Measurements from ENCODE around the gene SLAIN2. TPM values are rescaled to one million over a fixed set of nuclear protein-coding genes. Genes with fewer than 3 reads are reported as not detected.

SLAIN2 gene
- total RNA-seq, 1 donor from 2014 or later = 54.6 TPM

GRCh38 chr4:48333587-48333986 lies 7.7 kb upstream of the SLAIN2 start:
- Mint-ChIP-seq H3K4me3 (ENCODE audit: unreplicated experiment) (no peak overlapping the region), H3K36me3 (ENCODE audit: low read depth, unreplicated experiment) (peaks cover 5% of the 10 kb centered on the region)

GRCh38 chr4:48334236-48334635 lies 7.1 kb upstream of the SLAIN2 start:
- no peak for DNase-seq (ENCODE audit: low spot score)
- Mint-ChIP-seq H3K4me1 (ENCODE audit: unreplicated experiment) (no peaks in the 10 kb centered on the region), H3K4me3 (ENCODE audit: unreplicated experiment) (no peak overlapping the region), H3K36me3 (ENCODE audit: low read depth, unreplicated experiment) (peaks cover 5% of the 10 kb centered on the region), H3K27ac (ENCODE audit: unreplicated experiment) (no peak overlapping the region), H3K27me3 (ENCODE audit: unreplicated experiment) (peaks cover 2% of the 10 kb centered on the region), H3K9me3 (ENCODE audit: unreplicated experiment) (no peaks in the 10 kb centered on the region)
- no peak for TF ChIP-seq CTCF (IDR thresholded peaks at IDR 0.05; ENCODE audit: unreplicated experiment)

More at GRCh38 chr4:48333587-48333986, 7.7 kb upstream of the SLAIN2 start:
- Mint-ChIP-seq H3K4me1 (ENCODE audit: unreplicated experiment) (no peaks in the 10 kb centered on the region), H3K27me3 (ENCODE audit: unreplicated experiment) (peaks cover 2% of the 10 kb centered on the region), H3K27ac (ENCODE audit: unreplicated experiment) (no peak overlapping the region), H3K9me3 (ENCODE audit: unreplicated experiment) (no peaks in the 10 kb centered on the region)
- no peak for DNase-seq (ENCODE audit: low spot score)
- no peak for TF ChIP-seq CTCF (IDR thresholded peaks at IDR 0.05; ENCODE audit: unreplicated experiment)

- Mint-ChIP-seq H3K9me3 (ENCODE audit: unreplicated experiment) (no peaks in the 10 kb centered on the region), H3K4me3 (ENCODE audit: unreplicated experiment) (no peak overlapping the region), H3K27ac (ENCODE audit: unreplicated experiment) (no peak overlapping the region), H3K27me3 (ENCODE audit: unreplicated experiment) (peaks cover 3% of the 10 kb centered on the region), H3K4me1 (ENCODE audit: unreplicated experiment) (peaks cover 3% of the 10 kb centered on the region), H3K36me3 (ENCODE audit: low read depth, unreplicated experiment) (peaks cover 5% of the 10 kb centered on the region)
- no peak for TF ChIP-seq CTCF (IDR thresholded peaks at IDR 0.05; ENCODE audit: unreplicated experiment)
- no peak for DNase-seq (ENCODE audit: low spot score)
These were observed 6.4 kb upstream of the SLAIN2 start for GRCh38 chr4:48334900-48335384.

GRCh38 chr4:48336146-48336870 lies 5.0 kb upstream of the SLAIN2 start:
- peaks cover 7% of the 10 kb centered on the region for H3K4me1 Mint-ChIP-seq (ENCODE audit: unreplicated experiment)
- no peak overlapping the region for H3K4me3 Mint-ChIP-seq (ENCODE audit: unreplicated experiment)
- H3K36me3 Mint-ChIP-seq (ENCODE audit: low read depth, unreplicated experiment) = peaks cover 5% of the 10 kb centered on the region
- no peak for TF ChIP-seq CTCF (IDR thresholded peaks at IDR 0.05; ENCODE audit: unreplicated experiment)
- H3K9me3 Mint-ChIP-seq (ENCODE audit: unreplicated experiment) = no peaks in the 10 kb centered on the region
- DNase-seq (ENCODE audit: low spot score) = no peak
- peaks cover 6% of the 10 kb centered on the region for H3K27me3 Mint-ChIP-seq (ENCODE audit: unreplicated experiment)
- no peak overlapping the region for H3K27ac Mint-ChIP-seq (ENCODE audit: unreplicated experiment)

- no peak for TF ChIP-seq CTCF (IDR thresholded peaks at IDR 0.05; ENCODE audit: unreplicated experiment)
- DNase-seq (ENCODE audit: low spot score) = no peak
- Mint-ChIP-seq H3K9me3 (ENCODE audit: unreplicated experiment) (no peaks in the 10 kb centered on the region), H3K36me3 (ENCODE audit: low read depth, unreplicated experiment) (peaks cover 8% of the 10 kb centered on the region), H3K27me3 (ENCODE audit: unreplicated experiment) (peaks cover 6% of the 10 kb centered on the region), H3K4me1 (ENCODE audit: unreplicated experiment) (peaks cover 12% of the 10 kb centered on the region), H3K4me3 (ENCODE audit: unreplicated experiment) (no peak overlapping the region), H3K27ac (ENCODE audit: unreplicated experiment) (no peak overlapping the region)
These were observed 3.6 kb upstream of the SLAIN2 start for GRCh38 chr4:48337731-48338130.

Measured in endothelial cell (in vitro differentiated cells).